GM21576 (cell line): ENCODE results near the gene CDC42BPA.
"Not testable (repeated sequence)": the region's sequence is repeated elsewhere in the genome, so short reads cannot be mapped to it uniquely, and the experiment has no call there.

ENCODE experiments used
- ATAC-seq: cut with Tn5 transposase; IDR thresholded peaks from one replicate; pipeline ENCODE4 v1.9.1; 2021; ENCODE audit warnings: mild to moderate bottlenecking, moderate library complexity; ENCODE audit not compliant: unreplicated experiment

The CDC42BPA gene

DNA sequence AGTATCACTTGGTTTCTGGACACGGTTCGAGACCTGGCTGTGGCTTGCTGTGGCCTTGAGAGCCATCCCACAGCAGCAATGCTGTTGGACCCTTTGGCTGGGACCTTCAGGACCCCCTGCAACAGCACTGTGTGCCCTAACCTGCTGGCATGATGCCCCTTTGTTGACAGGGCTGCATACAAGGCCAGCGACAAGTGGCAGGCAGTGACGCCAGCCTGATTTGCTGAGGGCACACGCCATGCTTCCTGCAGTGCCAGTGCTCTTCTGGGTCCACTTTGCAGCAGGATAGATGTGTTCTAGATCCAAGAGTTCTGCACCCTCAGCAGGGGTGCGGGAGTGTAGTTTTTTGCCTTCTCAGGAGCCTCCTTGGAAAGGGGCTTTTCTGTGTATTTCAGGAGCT, 345.4 kb downstream of the CDC42BPA start:
- ATAC-seq: no peak

DNA sequence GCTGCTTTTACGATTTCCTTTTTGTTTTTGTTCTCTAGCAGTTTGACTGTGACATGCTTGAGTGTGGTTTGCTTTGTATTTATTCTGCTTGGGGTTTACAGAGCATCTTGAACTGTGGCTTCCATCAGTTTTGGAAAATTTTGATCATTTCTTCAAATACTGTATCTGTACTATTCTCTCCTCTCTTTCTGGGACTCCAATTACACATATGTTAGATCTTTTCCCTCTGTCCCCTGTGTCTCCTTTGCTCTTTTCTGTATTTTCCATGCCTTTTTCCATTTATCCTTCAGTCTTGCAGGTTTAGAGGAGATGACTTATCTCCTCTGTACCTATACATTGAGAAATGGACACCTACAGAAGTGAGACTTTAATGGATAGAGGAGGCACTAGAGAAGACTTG, 346.5 kb downstream of the CDC42BPA start:
- no peak for ATAC-seq

DNA sequence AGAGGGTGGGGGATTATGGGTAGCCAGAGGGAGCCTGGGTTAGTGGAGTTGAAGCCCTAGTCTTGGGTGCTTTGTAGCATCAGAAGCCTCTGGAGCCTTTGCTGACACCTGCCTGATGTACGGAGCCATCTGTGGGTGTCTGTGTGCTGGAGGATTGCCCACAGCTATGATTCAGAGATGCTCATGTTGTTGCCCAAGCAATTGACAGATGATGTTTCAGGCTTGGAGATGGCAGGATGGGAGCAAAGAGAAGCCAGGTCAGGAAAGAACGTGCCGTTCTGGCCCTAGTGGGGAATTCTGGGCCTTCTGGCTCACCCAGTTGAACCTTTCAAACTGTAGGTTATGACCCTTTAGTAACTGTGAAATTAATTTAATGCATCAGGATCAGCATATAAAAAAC, 350.6 kb downstream of the CDC42BPA start:
- ATAC-seq: no peak

DNA sequence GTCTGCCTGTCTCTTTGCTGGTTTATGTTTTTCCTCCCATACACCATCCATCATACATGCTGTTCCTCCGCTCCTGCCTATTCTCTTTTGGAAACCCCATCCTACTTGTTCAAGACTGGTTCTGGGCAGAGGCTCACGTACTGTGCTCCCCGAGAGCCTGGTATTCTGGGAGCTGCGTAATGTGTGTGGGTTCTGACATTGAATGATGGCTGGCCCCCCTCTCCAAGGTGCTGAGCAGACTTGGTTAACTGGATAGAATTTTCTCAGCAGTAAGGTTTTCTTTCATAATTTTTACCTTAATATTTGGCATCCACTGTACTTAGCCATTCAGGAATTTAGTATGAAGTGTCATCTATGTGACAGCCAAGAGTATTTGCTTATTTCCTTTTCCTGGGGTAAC, 351.6 kb downstream of the CDC42BPA start:
- no peak for ATAC-seq

DNA sequence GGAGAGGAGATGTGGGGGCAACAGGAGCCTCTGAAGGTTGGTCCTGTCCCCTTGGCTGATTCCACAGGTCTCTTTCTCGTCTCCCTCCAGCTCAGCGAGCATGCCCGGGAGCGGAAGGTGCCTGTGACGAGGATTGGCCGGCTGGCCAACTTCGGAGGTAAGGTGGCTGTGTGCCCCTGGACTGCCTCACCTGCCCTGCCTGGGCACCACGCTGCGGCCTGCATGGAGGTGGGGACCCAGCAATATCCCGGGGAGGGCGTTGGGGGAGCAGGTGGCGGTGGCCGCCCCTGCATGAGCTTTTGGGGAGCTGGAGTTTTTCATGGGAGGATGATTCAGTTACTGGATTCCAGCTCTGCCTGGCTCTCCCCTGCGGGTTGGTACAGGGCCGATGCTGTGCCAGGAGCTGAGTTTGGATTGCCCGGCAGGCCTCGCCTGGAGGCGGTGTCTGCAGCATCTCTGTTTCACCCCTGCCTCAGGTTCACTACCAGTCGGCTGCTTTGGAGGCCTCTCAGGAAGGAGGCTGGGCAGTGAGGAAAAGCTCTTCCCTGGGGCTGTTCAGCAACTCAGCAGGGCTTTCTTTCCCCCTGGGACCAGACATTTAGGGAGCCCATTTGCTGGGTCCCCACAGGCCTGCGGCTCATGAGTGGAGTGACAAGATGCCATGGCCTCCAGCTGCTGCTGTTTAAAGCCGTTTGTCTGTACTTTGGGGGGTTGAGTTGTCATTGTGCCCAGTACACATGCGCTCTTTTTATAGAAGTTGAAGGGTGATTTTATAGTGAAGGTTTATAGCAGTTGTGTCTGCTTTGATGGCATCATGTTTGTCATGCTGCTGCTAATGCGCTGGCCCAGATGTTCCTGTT, 352.5 kb downstream of the CDC42BPA start:
- ATAC-seq: no peak

DNA sequence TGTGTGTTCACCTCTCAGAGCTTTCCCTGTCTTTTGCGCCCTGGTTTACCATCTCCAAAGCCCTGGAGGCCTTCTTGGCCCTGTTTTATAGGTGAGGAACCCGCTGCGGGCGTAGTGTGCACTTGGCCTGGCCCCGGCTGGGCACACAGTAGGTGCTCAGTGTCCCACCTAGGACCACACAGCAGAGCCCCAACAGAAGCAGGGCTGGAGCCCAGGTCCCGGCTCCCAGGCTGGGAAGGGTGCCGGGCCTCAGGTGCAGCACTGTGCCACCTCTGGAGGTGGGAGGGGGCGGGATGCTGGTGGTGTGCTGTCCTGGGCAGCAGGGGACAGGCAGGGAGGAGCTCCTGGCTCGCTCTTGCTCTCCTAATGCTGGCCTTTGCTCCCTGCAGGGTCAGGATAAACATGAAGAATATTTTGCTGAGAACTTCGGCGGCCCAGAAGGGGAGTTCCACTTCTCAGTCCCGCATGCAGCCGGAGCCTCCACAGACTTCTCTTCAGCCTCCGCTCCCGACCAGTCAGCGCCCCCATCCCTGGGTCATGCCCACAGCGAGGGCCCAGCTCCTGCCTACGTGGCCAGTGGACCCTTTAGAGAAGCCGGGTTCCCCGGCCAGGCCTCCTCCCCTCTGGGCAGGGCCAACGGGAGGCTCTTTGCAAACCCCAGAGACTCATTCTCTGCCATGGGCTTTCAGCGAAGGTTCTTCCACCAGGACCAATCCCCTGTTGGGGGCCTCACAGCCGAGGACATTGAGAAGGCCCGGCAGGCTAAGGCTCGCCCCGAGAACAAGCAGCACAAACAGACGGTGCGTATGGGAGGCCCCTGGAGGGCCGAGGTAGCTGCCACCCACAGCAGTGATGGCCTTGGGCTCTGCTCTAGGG, 353.4 kb downstream of the CDC42BPA start:
- no peak for ATAC-seq

DNA sequence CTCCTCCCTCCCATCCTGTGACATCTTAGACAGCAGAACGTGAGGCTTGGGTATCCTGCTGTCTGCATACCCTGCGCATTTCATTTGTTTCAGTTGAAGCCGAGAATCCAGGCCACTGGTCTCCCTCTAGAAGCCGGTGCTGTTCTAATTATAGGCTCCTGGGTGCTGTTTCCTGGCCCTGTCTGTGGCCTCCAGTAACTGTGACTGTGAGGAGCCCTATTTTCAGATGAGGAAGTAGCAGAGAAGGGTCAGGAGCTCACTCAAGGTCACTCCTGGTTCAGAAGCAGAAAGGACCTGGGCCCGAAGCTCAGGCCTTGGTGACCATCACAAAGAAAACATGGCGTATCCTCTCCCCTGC, 354.2 kb downstream of the CDC42BPA start:
- no peak for ATAC-seq

DNA sequence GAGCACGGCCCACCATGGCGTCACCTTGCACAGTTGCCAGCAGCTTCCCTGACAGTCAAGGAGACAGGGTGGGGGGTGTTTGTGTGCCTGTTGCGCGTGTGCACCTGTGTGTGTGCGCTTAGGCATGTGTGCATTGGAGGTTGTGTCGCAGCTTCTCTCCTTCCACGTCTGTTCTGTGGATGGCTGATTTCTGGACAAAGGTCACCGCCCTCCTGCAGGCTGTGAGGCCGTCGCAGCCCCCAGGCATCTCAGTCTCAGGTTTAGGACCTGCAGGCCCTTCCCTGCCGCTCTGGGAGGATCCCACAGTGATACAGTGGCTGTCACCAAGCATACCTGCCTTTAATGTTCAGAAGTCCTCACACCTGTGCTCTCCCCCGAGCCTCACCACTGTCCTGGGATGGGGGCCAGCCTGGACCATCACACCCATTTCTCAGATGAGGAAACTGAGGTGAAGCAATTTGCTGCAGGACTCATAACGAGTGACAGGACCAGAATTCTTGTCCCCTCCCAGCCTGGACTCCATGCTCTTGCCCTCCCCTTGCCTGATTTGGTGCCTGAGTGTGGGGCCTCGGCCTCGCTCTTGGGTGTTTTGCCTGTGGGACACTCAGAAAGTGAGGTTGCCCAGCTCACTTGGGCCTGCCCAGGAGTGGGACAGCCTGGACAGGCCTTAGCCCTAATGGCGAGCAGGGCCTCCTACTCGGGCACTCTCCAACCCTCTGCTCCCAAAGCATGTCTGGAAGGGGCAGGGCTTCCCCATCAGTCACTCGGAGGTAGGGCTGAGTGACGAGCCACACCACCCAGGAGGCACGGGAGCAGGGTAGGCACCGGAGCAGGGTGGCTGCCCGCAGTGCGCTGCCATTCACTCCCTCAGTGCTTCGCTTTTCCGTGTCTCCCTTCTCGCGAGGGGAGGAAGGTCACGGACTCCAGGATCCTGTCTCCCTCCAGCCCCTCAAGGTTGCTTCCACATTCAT, 355.6 kb downstream of the CDC42BPA start:
- no peak for ATAC-seq

DNA sequence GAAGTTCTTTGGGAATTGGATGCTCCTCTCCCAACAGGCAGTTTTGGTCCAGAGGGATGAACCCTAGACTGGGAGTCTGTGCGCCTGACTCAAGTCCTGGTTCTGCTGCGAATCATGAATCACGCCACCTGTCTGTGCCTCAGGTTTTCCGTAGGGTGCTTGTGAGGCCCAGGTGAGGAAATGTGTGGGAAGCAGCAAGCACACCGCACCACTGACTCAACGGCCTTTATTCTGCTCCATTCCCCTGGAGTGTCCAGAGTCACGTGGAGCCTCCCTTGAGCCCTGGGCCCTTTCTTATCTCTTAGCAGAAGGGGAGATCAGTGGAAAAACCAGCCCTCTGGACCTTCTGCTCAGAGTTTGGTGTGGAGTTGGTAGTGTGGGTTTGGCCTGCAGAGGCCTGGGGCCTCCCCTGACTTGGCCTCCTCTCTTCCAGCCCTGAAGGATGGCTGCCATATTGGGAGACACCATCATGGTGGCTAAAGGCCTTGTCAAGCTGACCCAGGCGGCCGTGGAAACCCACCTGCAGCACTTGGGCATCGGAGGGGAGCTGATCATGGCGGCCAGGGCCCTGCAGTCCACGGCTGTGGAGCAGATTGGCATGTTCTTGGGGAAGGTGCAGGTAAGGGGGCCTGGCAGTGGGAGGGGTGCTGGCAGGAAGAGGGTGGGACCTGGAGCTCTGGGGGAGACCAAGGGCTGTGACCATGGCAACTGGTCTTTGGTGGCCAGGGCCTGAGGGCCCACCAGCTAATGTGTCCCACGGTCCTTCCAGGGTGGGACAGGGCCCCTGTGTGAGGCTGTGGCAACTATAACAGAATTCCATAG, 357.1 kb downstream of the CDC42BPA start:
- no peak for ATAC-seq

DNA sequence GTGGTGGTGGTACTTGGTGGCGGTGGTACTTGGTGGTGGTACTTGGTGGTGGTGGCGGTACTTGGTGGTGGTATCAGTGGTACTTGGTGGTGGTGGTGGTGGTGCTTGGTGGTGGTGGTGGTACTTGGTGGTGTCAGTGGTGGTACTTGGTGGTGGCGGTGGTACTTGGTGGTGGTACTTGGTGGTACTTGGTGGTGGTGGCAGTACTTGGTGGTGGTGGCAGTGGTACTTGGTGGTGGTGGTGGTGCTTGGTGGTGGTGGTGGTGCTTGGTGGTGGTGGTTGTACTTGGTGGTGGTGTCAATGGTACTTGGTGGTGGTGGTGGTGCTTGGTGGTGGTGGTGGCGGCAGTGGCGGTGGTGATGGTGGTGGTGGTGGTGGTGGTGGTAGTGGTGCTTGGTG, 358.0 kb downstream of the CDC42BPA start:
- ATAC-seq: no peak

DNA sequence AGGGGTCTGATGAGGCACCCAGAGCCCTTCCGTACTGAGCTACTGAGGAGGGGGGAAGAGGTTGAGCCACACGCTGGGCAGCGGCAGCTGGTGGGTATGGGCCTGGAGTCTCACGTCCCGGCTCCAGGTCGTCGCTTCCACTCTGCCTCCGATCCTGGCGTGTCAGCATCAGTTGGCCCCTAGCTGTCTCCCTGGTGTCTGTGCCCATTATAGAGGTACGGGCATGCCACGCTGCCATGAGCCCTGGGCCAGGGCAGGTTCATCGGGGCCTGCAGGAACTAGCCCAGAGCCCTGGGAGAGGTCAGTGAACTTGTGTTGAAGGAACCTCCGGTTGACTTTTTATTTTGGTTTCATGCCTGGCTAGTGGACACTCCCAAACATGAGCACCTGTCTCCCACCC, 360.0 kb downstream of the CDC42BPA start:
- ATAC-seq: no peak

DNA sequence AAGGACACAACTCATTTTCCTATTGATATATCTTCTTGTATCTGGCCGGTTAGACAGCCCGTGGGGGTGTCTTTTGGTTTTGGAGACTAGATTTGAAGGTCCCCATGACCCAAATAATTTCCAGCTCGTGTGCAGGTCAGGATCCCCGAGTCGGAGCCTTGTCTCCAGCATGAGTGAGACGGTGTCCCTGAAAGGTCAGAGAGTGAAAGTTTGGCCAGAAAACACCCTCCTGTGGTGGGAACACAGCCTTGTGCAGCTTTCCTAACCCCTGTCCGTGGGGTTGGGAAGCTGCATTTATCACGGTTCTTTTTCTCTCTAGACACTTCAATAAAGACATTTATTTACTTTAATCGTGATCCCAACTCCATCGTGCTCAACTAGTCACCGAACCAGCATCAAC, 360.6 kb downstream of the CDC42BPA start:
- ATAC-seq: no peak

DNA sequence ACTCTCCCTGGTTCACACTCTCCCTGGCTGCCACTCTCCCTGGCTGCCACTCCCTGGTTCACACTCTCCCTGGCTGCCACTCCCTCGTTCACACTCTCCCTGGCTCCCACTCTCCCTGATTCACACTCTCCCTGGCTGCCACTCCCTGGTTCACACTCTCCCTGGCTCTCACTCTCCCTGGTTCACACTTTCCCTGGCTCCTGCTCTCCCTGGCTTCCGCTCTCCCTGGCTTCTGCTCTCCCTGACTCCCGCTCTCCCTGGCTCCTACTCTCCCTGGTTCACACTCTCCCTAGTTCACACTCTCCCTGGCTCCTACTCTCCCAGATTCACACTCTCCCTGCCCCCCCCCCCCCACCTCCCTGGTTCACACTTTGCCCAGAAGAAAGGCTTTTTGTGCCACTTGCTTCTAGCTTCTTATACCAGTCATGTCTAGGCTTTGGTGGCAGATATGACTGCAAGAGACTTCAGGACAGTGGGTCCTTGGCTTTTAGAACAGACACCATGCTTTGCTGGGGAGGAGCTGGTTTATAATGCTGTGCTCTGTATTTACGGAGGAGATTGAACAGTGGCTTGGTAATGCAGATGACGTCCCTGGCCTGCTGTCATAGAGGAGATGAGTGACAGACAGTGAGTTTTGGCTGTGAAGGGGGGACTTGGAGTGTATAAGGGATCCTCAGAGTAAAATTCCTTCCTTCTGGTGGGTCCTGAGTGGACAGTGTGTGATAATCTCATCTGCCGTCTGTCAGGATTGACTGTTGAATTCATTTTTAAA, 361.2 kb downstream of the CDC42BPA start:
- ATAC-seq: no peak

DNA sequence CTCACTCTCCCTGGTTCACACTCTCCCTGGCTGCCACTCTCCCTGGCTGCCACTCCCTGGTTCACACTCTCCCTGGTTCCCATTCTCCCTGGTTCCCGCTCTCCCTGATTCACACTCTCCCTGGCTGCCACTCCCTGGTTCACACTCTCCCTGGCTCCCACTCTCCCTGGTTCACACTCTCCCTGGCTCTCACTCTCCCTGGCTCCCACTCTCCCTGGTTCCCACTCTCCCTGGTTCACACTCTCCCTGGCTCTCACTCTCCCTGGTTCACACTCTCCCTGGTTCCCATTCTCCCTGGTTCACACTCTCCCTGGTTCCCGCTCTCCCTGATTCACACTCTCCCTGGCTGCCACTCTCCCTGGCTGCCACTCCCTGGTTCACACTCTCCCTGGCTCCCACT, 362.4 kb downstream of the CDC42BPA start:
- not testable (repeated sequence) for ATAC-seq

DNA sequence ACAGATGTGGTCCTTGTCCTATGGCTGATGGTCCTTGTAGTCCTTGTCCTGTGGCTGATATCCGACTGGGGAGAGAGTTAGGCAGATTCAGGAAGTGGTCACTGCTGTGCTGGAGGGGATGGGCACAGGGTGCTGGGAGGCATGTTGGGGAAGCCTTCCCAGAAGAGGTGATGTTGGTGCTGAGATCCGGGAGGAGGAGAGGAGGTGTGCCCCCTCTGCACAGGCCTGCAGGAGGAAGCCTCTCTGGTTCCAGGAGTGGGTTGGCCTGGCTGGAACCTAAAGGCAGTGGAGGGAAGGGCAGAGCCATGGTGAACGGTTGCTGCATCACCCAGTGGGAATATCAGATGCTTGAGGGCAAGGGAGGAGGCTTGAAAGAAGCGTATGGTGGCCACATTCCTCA, 363.5 kb downstream of the CDC42BPA start:
- no peak for ATAC-seq

DNA sequence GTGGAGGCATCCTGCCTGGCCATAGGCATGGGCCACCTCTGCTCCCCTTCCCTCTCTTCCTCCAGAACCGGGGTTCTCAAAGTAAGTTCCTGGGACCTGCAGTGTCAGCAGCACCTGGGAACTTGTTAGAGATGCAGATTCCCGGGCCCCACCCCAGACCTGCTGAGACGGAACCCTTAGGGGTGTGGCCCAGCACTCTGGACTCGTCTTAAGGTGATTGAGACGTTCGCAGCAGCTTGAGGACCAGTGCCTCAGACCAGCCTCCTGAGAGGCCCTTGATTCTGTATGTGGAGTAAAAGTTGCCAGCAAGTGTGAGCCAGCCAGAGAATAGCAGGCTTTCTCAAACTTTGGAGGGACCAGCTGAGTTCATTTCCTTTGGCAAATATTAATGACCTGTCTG, 364.0 kb downstream of the CDC42BPA start:
- no peak for ATAC-seq

DNA sequence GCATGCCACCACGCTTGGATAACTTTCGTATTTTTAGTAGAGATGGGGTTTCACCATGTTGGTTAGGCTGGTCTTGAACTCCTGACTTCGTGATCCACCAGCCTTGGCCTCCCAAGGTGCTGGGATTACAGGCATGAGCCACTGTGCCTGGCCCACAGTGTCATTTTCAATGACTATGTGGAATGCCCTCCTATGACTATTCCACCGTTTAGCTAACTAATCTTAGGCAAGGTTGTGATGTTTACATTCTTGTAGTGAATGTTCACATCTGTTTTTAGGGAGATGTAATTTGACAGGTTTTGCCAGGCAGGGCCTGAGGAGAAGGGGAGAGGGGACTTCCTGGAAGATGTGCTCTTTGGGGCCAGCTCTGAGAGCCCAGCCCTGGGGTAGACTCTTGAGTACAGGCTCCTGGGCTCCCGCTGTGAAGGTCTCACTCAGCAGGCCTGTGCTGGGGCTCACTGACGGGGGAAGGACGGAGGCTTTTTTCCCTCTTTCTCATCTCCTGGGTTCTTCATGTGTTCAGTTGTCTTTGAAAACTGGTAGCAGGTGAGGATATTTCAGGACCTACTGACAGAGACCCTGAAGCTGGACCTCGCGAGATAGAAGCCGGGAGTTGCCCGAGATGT, 365.0 kb downstream of the CDC42BPA start:
- ATAC-seq: no peak

DNA sequence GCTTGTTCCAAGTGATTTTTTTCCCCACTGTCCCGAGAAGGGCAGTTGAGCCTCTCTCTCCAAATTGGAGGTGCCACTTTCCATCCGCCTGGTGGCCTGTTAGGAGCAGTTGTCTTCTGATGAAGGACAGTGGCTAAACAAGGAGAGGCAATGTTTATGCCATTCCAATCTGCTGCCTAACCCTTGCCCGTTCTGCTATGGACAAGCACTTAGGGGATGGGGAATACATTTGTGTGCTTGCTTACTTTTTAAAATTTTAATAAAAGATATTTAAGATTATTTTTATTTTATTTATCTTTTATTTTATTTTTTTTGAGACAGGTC, 366.2 kb downstream of the CDC42BPA start:
- no peak for ATAC-seq
